Calu3 (cell line): Measurements from ENCODE around the gene CDK18. TPM values are rescaled to one million over a fixed set of nuclear protein-coding genes. Genes with fewer than 3 reads are reported as not detected.

Experiments used
- Bru-seq: library from RNA; stranded (reverse); fragments of 400-500 nt; gene quantifications from one replicate; lab custom pipeline; 2021; lab: Mats Ljungman, UMichigan
- BruChase-seq, 2 experiments: library from RNA; stranded (reverse); fragments of 400-500 nt; gene quantifications; one replicate each; lab custom pipeline; 2021; lab: Mats Ljungman, UMichigan
- BruUV-seq: library from RNA; stranded (reverse); fragments of 400-500 nt; replicated peaks from 2 replicates; lab custom pipeline; 2021; lab: Mats Ljungman, UMichigan
- CTCF ChIA-PET: fragments of 300-600 bp; sonication (Branson Sonifier 250); formaldehyde crosslinking; loops from one replicate; lab custom pipeline; 2022; ENCODE audit warnings: antibody characterized with exemption; lab: Charles Lee
- DNase-seq: peaks from one replicate; pipeline ENCODE4 v3.0.0; 2022
- H3K27ac Mint-ChIP-seq: one replicate; pipeline ENCODE4 v1.8.0; 2022; ENCODE audit warnings: mixed read lengths; ENCODE audit not compliant: unreplicated experiment
- H3K27me3 Mint-ChIP-seq: one replicate; pipeline ENCODE4 v1.8.0; 2022; ENCODE audit warnings: mixed read lengths; ENCODE audit not compliant: unreplicated experiment
- H3K36me3 Mint-ChIP-seq: one replicate; pipeline ENCODE4 v1.8.0; 2022; ENCODE audit warnings: mild to moderate bottlenecking, moderate library complexity, mixed read lengths; ENCODE audit not compliant: insufficient read depth, unreplicated experiment
- H3K4me1 Mint-ChIP-seq: one replicate; pipeline ENCODE4 v1.8.0; 2022; ENCODE audit warnings: mild to moderate bottlenecking, low read depth, mixed read lengths; ENCODE audit not compliant: unreplicated experiment
- H3K4me3 Mint-ChIP-seq: one replicate; pipeline ENCODE4 v1.8.0; 2022; ENCODE audit warnings: mild to moderate bottlenecking, low read depth, moderate library complexity, mixed read lengths; ENCODE audit not compliant: unreplicated experiment
- H3K9me3 Mint-ChIP-seq: one replicate; pipeline ENCODE4 v1.8.0; 2022; ENCODE audit warnings: low read depth, mixed read lengths; ENCODE audit not compliant: unreplicated experiment
- CTCF ChIP-seq: fragments of 200-600 bp; IDR thresholded peaks from one replicate; pipeline ENCODE4 v1.8.0; 2022; ENCODE audit warnings: antibody characterized with exemption; ENCODE audit not compliant: unreplicated experiment
- intact Hi-C: fragments of 100-400 bp; cut with micrococcal nuclease; formaldehyde crosslinking; loops from one replicate; pipeline ENCODE4 v1.10.0; 2022; ENCODE audit not compliant: unreplicated experiment
- long read RNA-seq: library from polyadenylated mRNA; stranded (forward); transcript quantifications from one replicate; pipeline ENCODE4 v2.0.0, GENCODE V29; 2022
- total RNA-seq: library from RNA; stranded (reverse); gene quantifications from 2 replicates; pipeline ENCODE4 v1.2.3, GENCODE V29; 2022

CDK18 gene
- 42.1 and 44.0 TPM in 2 replicates for total RNA-seq
- Bru-seq, nascent RNA, result percentile 56 among the genes with signal in this experiment
- percentile 64 among the genes with signal in this experiment for BruChase-seq, experiment 1, labeled RNA remaining after a 6-hour chase
- percentile 69 among the genes with signal in this experiment for BruChase-seq, experiment 2, labeled RNA remaining after a 2-hour chase
- long read RNA-seq, partial matches to known transcripts, result 8 of 24 reads
- long read RNA-seq, other reads (novel, unspliced or antisense), result 10 of 24 reads

GRCh38 chr1:205504311-205505075 is at the start of gene CDK18:
Gene CDK18 (plus strand): TSS chr1:205504669. CDS start chr1:205523168, 18,499 bp downstream.
- H3K9me3 Mint-ChIP-seq, result no peaks in the 10 kb centered on the region
- peak within 1 kb of the TSS; percentile 63 for H3K27ac Mint-ChIP-seq
- intact Hi-C loops, result no loop called here
- H3K4me3 Mint-ChIP-seq, result peak within 1 kb of the TSS; percentile 82
- H3K4me1 Mint-ChIP-seq, result peaks cover 9% of the 10 kb centered on the region
- CTCF ChIA-PET, result interaction anchor here (0.5 to 1.9 kb wide), 12 partner anchors 11 to 777 kb away, joined by 3 to 7 read pairs (median 4); no protein-coding TSS in a partner anchor
- H3K27me3 Mint-ChIP-seq, result peaks cover 16% of the 10 kb centered on the region
- no peak for TF ChIP-seq CTCF
- BruUV-seq, result no TSS peak
- peaks cover 21% of the 10 kb centered on the region for H3K36me3 Mint-ChIP-seq
- peak; percentile 87 for DNase-seq

GRCh38 chr1:205454903-205455335 is 49.5 kb upstream of the CDK18 start:
- DNase-seq, result no peak
- Mint-ChIP-seq H3K9me3 (no peaks in the 10 kb centered on the region), H3K27me3 (peaks cover 72% of the 10 kb centered on the region), H3K4me3 (no peak overlapping the region), H3K4me1 (peaks cover 34% of the 10 kb centered on the region), H3K36me3 (peaks cover 30% of the 10 kb centered on the region), H3K27ac (no peak overlapping the region)
- no peak for TF ChIP-seq CTCF
- no TSS peak for BruUV-seq
- intact Hi-C loops, result no loop called here
- CTCF ChIA-PET, result interaction anchor here (0.8 to 1.0 kb wide), 3 partner anchors 11 to 31 kb away, joined by 3 to 5 read pairs (median 4); no protein-coding TSS in a partner anchor

GRCh38 chr1:205455581-205456382 is 48.7 kb upstream of the CDK18 start, which contains the start of gene BLACAT1:
Gene BLACAT1 (minus strand): TSS chr1:205456045.
- no peak within 1 kb of the TSS for H3K27ac Mint-ChIP-seq
- no peak for TF ChIP-seq CTCF
- H3K36me3 Mint-ChIP-seq, result peaks cover 21% of the 10 kb centered on the region
- CTCF ChIA-PET, result interaction anchor here (1.0 to 2.2 kb wide), 6 partner anchors 12 to 30 kb away, joined by 3 to 12 read pairs (median 8); no protein-coding TSS in a partner anchor
- no peaks in the 10 kb centered on the region for H3K9me3 Mint-ChIP-seq
- H3K4me1 Mint-ChIP-seq, result peaks cover 28% of the 10 kb centered on the region
- H3K4me3 Mint-ChIP-seq, result peak within 1 kb of the TSS; percentile 7
- no peak for DNase-seq
- peaks cover 81% of the 10 kb centered on the region for H3K27me3 Mint-ChIP-seq
- intact Hi-C loops, result no loop called here
- no TSS peak for BruUV-seq
